Right lobe of liver (tissue), 6 donors: ENCODE data around the gene ZDHHC14. TPM values are rescaled to one million over a fixed set of nuclear protein-coding genes. Genes with fewer than 3 reads are reported as not detected.

ENCODE experiments used
- ATAC-seq, 4 donors: fragments of 200-7000 bp; cut with Tn5 transposase; one replicate each; pipeline ENCODE4 v1.9.1; 2020; ENCODE audit warnings: mild to moderate bottlenecking in 4 of 4, moderate library complexity in 4 of 4
- DNase-seq, 3 donors: peaks; one replicate each; pipeline ENCODE4 v3.0.0-alpha.2; 2020
- H3K27ac ChIP-seq, 3 donors: fragments of 200-600 bp; one replicate each; pipeline ENCODE4 v1.8.0; 2022
- H3K27me3 ChIP-seq, 2 donors: fragments of 200-600 bp; one replicate each; pipeline ENCODE4 v1.8.0; 2022
- H3K36me3 ChIP-seq, 4 donors: fragments of 200-600 bp; sonication (generic) in 1 of 4; one replicate each; pipeline versions ENCODE4 v1.5.1 to v1.8.0; 2017 to 2022; ENCODE audit warnings: control low read depth in 1 of 4
- H3K4me1 ChIP-seq, 4 donors: fragments of 200-600 bp; sonication (generic) in 1 of 4; one replicate each; pipeline versions ENCODE4 v1.5.1 to v1.8.0; 2017 to 2022; ENCODE audit warnings: control low read depth in 1 of 4
- H3K4me3 ChIP-seq, 3 donors: fragments of 200-600 bp; one replicate each; pipeline ENCODE4 v1.8.0; 2022
- H3K9me3 ChIP-seq, 4 donors: fragments of 200-600 bp; sonication (generic) in 1 of 4; one replicate each; pipeline versions ENCODE4 v1.5.1 to v1.8.0; 2017 to 2022; ENCODE audit warnings: control low read depth in 1 of 4
- CTCF ChIP-seq, 4 donors: fragments of 200-600 bp in 3 of 4; fragments of 450-650 bp in 1 of 4; IDR thresholded peaks; one replicate each; pipeline versions ENCODE4 v1.5.1 to v1.8.0; 2016 to 2022; ENCODE audit warnings: antibody characterized with exemption in 4 of 4, mild to moderate bottlenecking in 2 of 4
- POLR2A ChIP-seq: fragments of 450-650 bp; IDR thresholded peaks from one replicate; pipeline ENCODE4 v1.6.1; 2017; ENCODE audit warnings: antibody characterized with exemption, mild to moderate bottlenecking
- WGBS: methylation state at CpG from one replicate; pipeline ENCODE4 v1.1.6; 2018; ENCODE audit warnings: low coverage, low lambda C conversion rate; ENCODE audit not compliant: insufficient coverage; ENCODE audit errors: missing lambda C conversion rate; 5-methylcytosine and 5-hydroxymethylcytosine counted together
- intact Hi-C, 2 donors: fragments of 100-400 bp; cut with DNase I; formaldehyde crosslinking; loops; one replicate each; pipeline versions ENCODE4 v1.11.2 to v1.14.1; 2022
- total RNA-seq, 6 experiments: library from RNA; depleted of rRNA in 2 of 6; stranded (reverse); fragments of >200 nt in 2 of 6; fragmentation: NEBNext Ultra II Directional in 3 of 6; extraction: Animal tissue kit (Norgen Biotek cat#: 25700) in 3 of 6; gene quantifications; one replicate each; pipeline versions ENCODE4 v1.1.0 to v1.2.4, GENCODE V29; 2016 to 2023
- donor health status: DM: no; HTN: yes; CAD: no.
- donor health status: DM: no; HTN: no; CAD: no.
- donor health status: DM: no; HTN: no; CAD: no.
- donor health status: DM: no; HTN: yes; CAD: no.
- donor health status: DM: no; HTN: yes; CAD: no.

Gene ZDHHC14
- total RNA-seq, 6 experiments from 2014 or later: 7.3 to 13.0 (median 10.3) TPM

GRCh38 chr6:157568702-157569101, 187.7 kb downstream of the ZDHHC14 start:
- TF ChIP-seq POLR2A (no peak), CTCF (IDR thresholded peaks at IDR 0.05) (no peak)
- intact Hi-C loops: no loop called here
- 88% methylated on average over 1 of the region's 1 CpG for WGBS
- no peak for ATAC-seq
- Histone ChIP-seq H3K4me3 (no peak overlapping the region), H3K27me3 (no peaks in the 10 kb centered on the region), H3K36me3 (no peaks in the 10 kb centered on the region), H3K27ac (no peak overlapping the region), H3K4me1 (no peaks in the 10 kb centered on the region), H3K9me3 (no peaks in the 10 kb centered on the region)
- DNase-seq: no peak

GRCh38 chr6:157569543-157569942, 188.6 kb downstream of the ZDHHC14 start:
- no peak for DNase-seq
- TF ChIP-seq POLR2A: no peak
- TF ChIP-seq CTCF (IDR thresholded peaks at IDR 0.05): no peak
- no peaks in the 10 kb centered on the region for H3K27me3 ChIP-seq
- H3K4me3 ChIP-seq: no peak overlapping the region
- no peak overlapping the region for H3K27ac ChIP-seq
- H3K9me3 ChIP-seq: no peaks in the 10 kb centered on the region
- no peak for ATAC-seq
- no peaks in the 10 kb centered on the region for H3K36me3 ChIP-seq
- intact Hi-C loops: no loop called here
- no peaks in the 10 kb centered on the region for H3K4me1 ChIP-seq
- WGBS: 74% methylated on average over 3 of the region's 3 CpGs

GRCh38 chr6:157570104-157570503, 189.1 kb downstream of the ZDHHC14 start:
- ATAC-seq (no peak), DNase-seq (no peak)
- intact Hi-C loops: no loop called here
- no peaks in the 10 kb centered on the region for H3K9me3 ChIP-seq
- H3K36me3 ChIP-seq: no peaks in the 10 kb centered on the region
- H3K27me3 ChIP-seq: no peaks in the 10 kb centered on the region
- H3K27ac ChIP-seq: no peak overlapping the region
- no peaks in the 10 kb centered on the region for H3K4me1 ChIP-seq
- no peak for TF ChIP-seq POLR2A
- no peak for TF ChIP-seq CTCF (IDR thresholded peaks at IDR 0.05)
- WGBS: 86% methylated on average over 4 of the region's 4 CpGs
- H3K4me3 ChIP-seq: no peak overlapping the region

- H3K4me1 ChIP-seq: no peaks in the 10 kb centered on the region
- TF ChIP-seq POLR2A (no peak), CTCF (IDR thresholded peaks at IDR 0.05) (no peak)
- H3K4me3 ChIP-seq: no peak overlapping the region
- intact Hi-C loops: no loop called here
- no peaks in the 10 kb centered on the region for H3K36me3 ChIP-seq
- no peak overlapping the region for H3K27ac ChIP-seq
- no peak for DNase-seq
- no peaks in the 10 kb centered on the region for H3K9me3 ChIP-seq
- no peak for ATAC-seq
- no peaks in the 10 kb centered on the region for H3K27me3 ChIP-seq
These were observed 189.8 kb downstream of the ZDHHC14 start for GRCh38 chr6:157570752-157571151.

DNA sequence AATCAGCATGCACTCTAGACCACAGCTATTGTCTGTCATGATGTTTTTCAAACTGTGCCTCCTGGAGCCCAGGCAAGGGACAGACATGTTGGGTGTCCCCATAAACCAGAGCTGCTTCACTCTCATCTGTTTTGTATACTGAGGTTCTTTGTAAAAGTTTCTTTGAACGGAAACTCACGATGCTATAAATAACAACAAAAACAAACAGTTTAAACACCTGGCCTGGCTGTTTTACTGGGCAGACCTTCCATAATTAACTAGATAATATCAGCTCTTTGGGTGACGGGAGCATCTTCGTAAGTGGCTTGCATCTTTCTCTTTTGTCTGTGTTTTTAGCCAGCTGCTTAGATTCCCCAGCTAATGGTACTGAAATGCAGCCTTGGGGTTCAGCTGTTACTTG, 190.3 kb downstream of the ZDHHC14 start:
- intact Hi-C loops: no loop called here
- ATAC-seq (no peak), DNase-seq (no peak)
- WGBS: 90% methylated on average over 4 of the region's 4 CpGs
- Histone ChIP-seq H3K9me3 (no peaks in the 10 kb centered on the region), H3K27ac (no peak overlapping the region), H3K4me3 (no peak overlapping the region), H3K36me3 (no peaks in the 10 kb centered on the region), H3K27me3 (no peaks in the 10 kb centered on the region), H3K4me1 (no peaks in the 10 kb centered on the region)
- TF ChIP-seq POLR2A (no peak), CTCF (IDR thresholded peaks at IDR 0.05) (no peak)
